ENCODE data around the gene CEACAM18. TPM values are rescaled to one million over a fixed set of nuclear protein-coding genes. Genes with fewer than 3 reads are reported as not detected.

Gene CEACAM18
- total RNA-seq, 1 donor from 2014 or later = not detected

DNA sequence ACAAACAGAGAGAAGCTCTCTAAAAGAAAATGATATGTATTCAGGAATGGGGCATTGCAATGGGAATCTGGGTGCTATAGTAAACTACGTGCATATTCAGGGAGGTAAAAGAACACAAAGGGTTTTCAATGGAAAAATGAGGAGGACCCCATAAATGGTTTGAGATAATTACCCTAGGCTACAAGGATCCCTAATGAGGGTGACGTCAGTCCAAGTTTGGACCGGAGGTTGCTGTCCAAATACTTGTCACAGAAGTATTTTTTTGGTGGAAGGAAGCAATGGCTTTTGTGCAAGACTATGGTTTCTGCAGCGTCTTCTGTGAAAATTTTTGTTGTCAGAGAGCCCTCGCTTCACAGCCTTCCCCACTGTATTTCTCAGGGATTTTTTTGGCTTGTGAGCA is 995 bp upstream of the CEACAM18 start:
- DNase-seq (ENCODE audit: extremely low spot score, unreplicated experiment) = no peak
- TF ChIP-seq, protein P1, sequence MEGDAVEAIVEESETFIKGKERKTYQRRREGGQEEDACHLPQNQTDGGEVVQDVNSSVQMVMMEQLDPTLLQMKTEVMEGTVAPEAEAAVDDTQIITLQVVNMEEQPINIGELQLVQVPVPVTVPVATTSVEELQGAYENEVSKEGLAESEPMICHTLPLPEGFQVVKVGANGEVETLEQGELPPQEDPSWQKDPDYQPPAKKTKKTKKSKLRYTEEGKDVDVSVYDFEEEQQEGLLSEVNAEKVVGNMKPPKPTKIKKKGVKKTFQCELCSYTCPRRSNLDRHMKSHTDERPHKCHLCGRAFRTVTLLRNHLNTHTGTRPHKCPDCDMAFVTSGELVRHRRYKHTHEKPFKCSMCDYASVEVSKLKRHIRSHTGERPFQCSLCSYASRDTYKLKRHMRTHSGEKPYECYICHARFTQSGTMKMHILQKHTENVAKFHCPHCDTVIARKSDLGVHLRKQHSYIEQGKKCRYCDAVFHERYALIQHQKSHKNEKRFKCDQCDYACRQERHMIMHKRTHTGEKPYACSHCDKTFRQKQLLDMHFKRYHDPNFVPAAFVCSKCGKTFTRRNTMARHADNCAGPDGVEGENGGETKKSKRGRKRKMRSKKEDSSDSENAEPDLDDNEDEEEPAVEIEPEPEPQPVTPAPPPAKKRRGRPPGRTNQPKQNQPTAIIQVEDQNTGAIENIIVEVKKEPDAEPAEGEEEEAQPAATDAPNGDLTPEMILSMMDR (conservative IDR thresholded peaks at IDR 0.05) = no peak
- no peaks in the 10 kb centered on the region for H3K36me3 Mint-ChIP-seq
- peaks cover 19% of the 10 kb centered on the region for H3K27me3 Mint-ChIP-seq
- no peak overlapping the region for H3K4me3 Mint-ChIP-seq
- H3K4me1 Mint-ChIP-seq (ENCODE audit: unreplicated experiment) = no peaks in the 10 kb centered on the region
- H3K27ac Mint-ChIP-seq = no peak overlapping the region
- no peaks in the 10 kb centered on the region for H3K9me3 Mint-ChIP-seq

DNA sequence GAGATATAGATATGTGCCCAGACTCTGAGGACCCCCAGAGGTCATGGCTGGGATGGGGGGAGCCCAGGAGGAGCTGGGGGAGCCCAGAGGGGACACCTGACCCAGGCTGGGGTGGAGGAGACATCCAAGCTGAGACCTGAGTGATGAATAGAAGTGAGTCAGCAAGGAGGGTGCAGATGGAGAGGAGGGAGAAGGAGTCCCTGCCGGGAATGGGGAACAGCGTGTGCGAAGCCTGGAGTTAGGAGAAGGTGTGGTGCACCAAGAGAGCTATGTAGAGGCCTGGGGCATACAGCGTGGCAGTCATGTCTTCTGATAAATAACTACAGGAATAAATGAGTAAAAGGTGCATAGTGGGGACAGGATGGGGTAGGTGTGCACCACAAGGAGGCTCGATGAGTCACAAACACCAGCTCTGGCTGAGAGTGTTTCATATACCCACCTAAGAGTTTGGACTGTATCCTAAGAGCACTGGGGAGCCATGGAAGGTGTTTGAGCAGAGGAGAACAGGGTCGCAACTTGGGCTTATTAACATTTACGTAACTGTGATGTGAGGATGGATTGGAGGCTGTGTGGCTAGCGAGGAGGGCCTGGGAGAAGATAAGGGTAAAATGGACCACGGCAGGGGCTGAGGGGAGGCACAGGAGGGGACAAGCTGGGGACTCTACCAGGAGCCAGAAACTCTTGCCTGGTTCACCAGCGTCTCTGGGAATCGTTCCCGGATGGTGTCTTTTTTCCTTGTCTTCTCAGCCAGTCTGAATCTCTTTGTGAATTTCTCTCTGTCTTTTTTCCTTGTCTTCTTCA is 1.4 kb downstream of the CEACAM18 start:
- Mint-ChIP-seq H3K27me3 (peaks cover 12% of the 10 kb centered on the region), H3K27ac (no peak overlapping the region), H3K9me3 (no peaks in the 10 kb centered on the region), H3K36me3 (no peaks in the 10 kb centered on the region), H3K4me1 (ENCODE audit: unreplicated experiment) (no peaks in the 10 kb centered on the region), H3K4me3 (no peak overlapping the region)
- DNase-seq (ENCODE audit: extremely low spot score, unreplicated experiment) = no peak
- TF ChIP-seq, protein P1 (conservative IDR thresholded peaks at IDR 0.05) = no peak

DNA sequence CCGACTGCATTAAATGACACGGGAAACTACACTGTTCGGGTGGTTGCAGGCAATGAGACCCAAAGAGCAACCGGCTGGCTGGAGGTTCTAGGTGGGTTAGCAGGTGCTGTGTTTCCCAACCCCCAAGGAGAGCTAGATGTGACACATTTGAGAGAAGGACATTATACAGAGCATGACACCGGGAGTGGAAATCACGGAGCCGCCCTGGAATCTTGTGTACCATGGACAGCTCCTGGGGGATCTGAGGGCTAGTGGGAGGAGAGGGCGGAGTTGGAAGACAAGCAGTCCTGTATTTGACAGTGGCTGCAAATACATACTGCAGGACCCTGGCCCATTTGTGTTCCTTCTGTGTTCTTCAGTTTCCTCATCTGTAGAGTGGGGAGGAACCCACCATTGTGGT is 2.3 kb downstream of the CEACAM18 start:
- Mint-ChIP-seq H3K27me3 (peaks cover 12% of the 10 kb centered on the region), H3K27ac (no peak overlapping the region)

DNA sequence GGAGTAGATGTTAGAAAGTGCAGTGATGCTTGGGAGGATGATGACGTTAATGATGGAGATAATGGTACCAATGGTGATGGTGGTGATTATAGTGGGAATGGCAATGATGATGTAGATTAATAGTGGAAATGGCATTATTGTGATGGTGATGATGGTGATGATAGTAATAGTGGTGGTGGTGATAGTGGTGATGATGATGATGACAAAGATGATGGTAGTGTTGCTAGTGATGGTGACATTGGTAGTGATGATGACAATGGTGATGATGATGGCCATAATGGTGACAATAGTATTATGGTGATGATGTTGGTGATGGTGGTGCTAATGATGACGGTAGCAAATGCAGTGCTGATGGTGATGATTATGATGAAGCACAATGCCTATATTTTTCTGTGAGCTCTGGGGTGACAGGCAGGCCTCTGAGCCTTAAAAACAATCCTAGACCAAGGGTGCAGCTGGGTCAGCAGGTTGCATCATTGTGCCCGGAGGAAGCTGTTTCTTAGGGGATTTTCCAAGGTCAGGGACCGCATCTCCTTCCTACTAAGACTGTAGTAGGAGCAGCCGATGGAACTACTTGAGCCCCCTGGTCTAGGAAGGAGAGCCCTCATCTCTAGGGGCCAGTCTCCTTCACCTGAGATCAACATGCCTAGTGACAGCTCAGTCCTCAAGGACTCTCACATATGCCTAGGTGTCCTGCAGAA is 7.8 kb downstream of the CEACAM18 start:
- Mint-ChIP-seq H3K4me3 (no peak overlapping the region), H3K9me3 (peaks cover 5% of the 10 kb centered on the region), H3K27me3 (peaks cover 4% of the 10 kb centered on the region), H3K4me1 (ENCODE audit: unreplicated experiment) (no peaks in the 10 kb centered on the region), H3K27ac (no peak overlapping the region), H3K36me3 (no peaks in the 10 kb centered on the region)
- TF ChIP-seq, protein P1 (conservative IDR thresholded peaks at IDR 0.05) = no peak
- DNase-seq (ENCODE audit: extremely low spot score, unreplicated experiment) = no peak

More for the DNA sequence above, 2.3 kb downstream of the CEACAM18 start:
- H3K4me1 Mint-ChIP-seq (ENCODE audit: unreplicated experiment) = no peaks in the 10 kb centered on the region
- H3K4me3 Mint-ChIP-seq = no peak overlapping the region
- H3K36me3 Mint-ChIP-seq = no peaks in the 10 kb centered on the region
- TF ChIP-seq, protein P1 (conservative IDR thresholded peaks at IDR 0.05) = no peak
- DNase-seq (ENCODE audit: extremely low spot score, unreplicated experiment) = no peak
- no peaks in the 10 kb centered on the region for H3K9me3 Mint-ChIP-seq

DNA sequence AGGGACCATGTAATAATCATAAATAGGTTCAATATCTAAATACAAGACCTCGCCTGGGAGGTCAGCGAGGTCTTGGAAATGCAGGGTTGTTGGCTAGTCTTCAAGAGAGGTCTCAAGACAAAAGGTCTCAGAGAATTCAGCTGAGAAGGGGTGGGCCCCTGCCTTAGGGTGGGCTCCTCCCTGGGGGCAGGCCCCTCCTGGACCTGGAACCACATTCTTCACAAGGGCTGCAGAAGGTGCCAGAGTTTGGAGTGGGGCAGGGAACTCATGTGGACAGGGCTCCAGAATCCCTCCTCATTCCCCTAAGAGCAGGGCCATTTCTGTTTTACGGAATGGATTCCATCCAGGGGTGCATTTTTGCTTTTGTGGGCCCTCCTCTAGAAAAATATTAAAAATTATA is 10.2 kb downstream of the CEACAM18 start:
- no peak for DNase-seq (ENCODE audit: extremely low spot score, unreplicated experiment)
- H3K27ac Mint-ChIP-seq = no peak overlapping the region
- TF ChIP-seq, protein P1 (conservative IDR thresholded peaks at IDR 0.05) = no peak
- peaks cover 4% of the 10 kb centered on the region for H3K27me3 Mint-ChIP-seq
- no peak overlapping the region for H3K4me3 Mint-ChIP-seq
- no peaks in the 10 kb centered on the region for H3K4me1 Mint-ChIP-seq (ENCODE audit: unreplicated experiment)
- peaks cover 5% of the 10 kb centered on the region for H3K9me3 Mint-ChIP-seq
- no peaks in the 10 kb centered on the region for H3K36me3 Mint-ChIP-seq

Data from type B pancreatic cell (in vitro differentiated cells).